Neural cell (in vitro differentiated cells): Measurements from ENCODE around the gene MICU1. TPM values are rescaled to one million over a fixed set of nuclear protein-coding genes. Genes with fewer than 3 reads are reported as not detected.

Source experiments
- H2AFZ ChIP-seq: fragments of 200-600, 300-800 bp; sonication (generic), shearing (Covaris generic); 2 replicates; pipeline ENCODE4 v1.6.0; 2014; ENCODE audit warnings: low read depth, mild to moderate bottlenecking, antibody characterized with exemption, low read length, moderate library complexity
- H3F3A ChIP-seq: fragments of 200-600 bp; shearing (Covaris generic); 2 replicates; pipeline ENCODE4 v1.6.1; 2016; ENCODE audit warnings: mild to moderate bottlenecking, moderate library complexity, mixed read lengths, antibody characterized with exemption, low read length; ENCODE audit not compliant: insufficient read depth, poor library complexity, severe bottlenecking
- H3K27ac ChIP-seq: fragments of 200-600, 300-800 bp; sonication (generic), shearing (Covaris generic); 2 replicates; pipeline ENCODE4 v1.5.1; 2014; ENCODE audit warnings: mild to moderate bottlenecking, low read length, moderate library complexity
- H3K27me3 ChIP-seq: fragments of 300-800, 200-600 bp; sonication (generic), shearing (Covaris generic); 2 replicates; pipeline ENCODE4 v1.6.0; 2014; ENCODE audit warnings: mild to moderate bottlenecking, low read depth, low read length, moderate library complexity; ENCODE audit not compliant: insufficient read depth
- H3K36me3 ChIP-seq: fragments of 300-800, 200-600 bp; sonication (generic), shearing (Covaris generic); 2 replicates; pipeline ENCODE4 v1.5.1; 2014; ENCODE audit warnings: mild to moderate bottlenecking, antibody characterized with exemption, low read length, moderate library complexity; ENCODE audit not compliant: insufficient read depth
- H3K4me2 ChIP-seq: fragments of 300-800, 200-600 bp; sonication (generic), shearing (Covaris generic); 2 replicates; pipeline ENCODE4 v1.6.0; 2014; ENCODE audit warnings: mild to moderate bottlenecking, low read length
- H3K4me3 ChIP-seq: fragments of 300-800, 200-600 bp; sonication (generic), shearing (Covaris generic); 2 replicates; pipeline ENCODE4 v1.5.1; 2014; ENCODE audit warnings: mild to moderate bottlenecking, low read length, moderate library complexity
- H3K79me2 ChIP-seq: fragments of 200-600 bp; shearing (Covaris generic); replicated peaks from 2 replicates; pipeline ENCODE4 v1.6.0; 2014; ENCODE audit warnings: mild to moderate bottlenecking, low read length, moderate library complexity; ENCODE audit not compliant: insufficient read depth
- H3K9ac ChIP-seq: fragments of 300-800, 200-600 bp; sonication (generic), shearing (Covaris generic); 2 replicates; pipeline ENCODE4 v1.6.1; 2016; ENCODE audit warnings: mild to moderate bottlenecking, low read length, mixed read lengths
- H3K9me2 ChIP-seq: fragments of 200-600 bp; shearing (Covaris generic); 2 replicates; pipeline ENCODE4 v1.6.1; 2016; ENCODE audit warnings: mild to moderate bottlenecking, low read length, mixed read lengths; ENCODE audit not compliant: insufficient read depth
- H3K9me3 ChIP-seq: fragments of 200-600, 300-800 bp; sonication (generic), shearing (Covaris generic); 2 replicates; pipeline ENCODE4 v1.6.1; 2016; ENCODE audit warnings: mild to moderate bottlenecking, mixed run types, low read length, moderate library complexity, mixed read lengths
- H4K20me1 ChIP-seq: fragments of 200-600 bp; shearing (Covaris generic); 2 replicates; pipeline ENCODE4 v1.6.1; 2016; ENCODE audit warnings: mild to moderate bottlenecking, mixed run types; ENCODE audit not compliant: insufficient read depth
- EP300 ChIP-seq: fragments of 450-650 bp; conservative IDR thresholded peaks from 2 replicates; pipeline ENCODE4 v1.6.1; 2014; ENCODE audit warnings: antibody characterized with exemption, mild to moderate bottlenecking, moderate library complexity; ENCODE audit not compliant: poor library complexity, severe bottlenecking
- EZH2 ChIP-seq: fragments of 200-600, 300-800 bp; shearing (Covaris generic), sonication (generic); IDR thresholded peaks from 2 replicates; pipeline ENCODE4 v1.6.1; 2014; ENCODE audit warnings: antibody characterized with exemption, low read length, borderline replicate concordance, mild to moderate bottlenecking; ENCODE audit not compliant: insufficient read depth, poor library complexity, severe bottlenecking
- MXI1 ChIP-seq: fragments of 450-650 bp; conservative IDR thresholded peaks from 2 replicates; pipeline ENCODE4 v1.6.1; 2014; ENCODE audit warnings: antibody characterized with exemption, mild to moderate bottlenecking; ENCODE audit not compliant: poor library complexity, severe bottlenecking
- POLR2AphosphoS5 ChIP-seq: IDR thresholded peaks from 2 replicates; pipeline ENCODE4 v1.6.1; 2012
- RAD21 ChIP-seq: fragments of 450-650 bp; conservative IDR thresholded peaks from 2 replicates; pipeline ENCODE4 v1.6.1; 2014; ENCODE audit warnings: antibody characterized with exemption, mild to moderate bottlenecking, moderate library complexity
- SMC3 ChIP-seq: fragments of 450-650 bp; conservative IDR thresholded peaks from 2 replicates; pipeline ENCODE4 v1.6.1; 2014; ENCODE audit warnings: antibody characterized with exemption, mild to moderate bottlenecking, moderate library complexity; ENCODE audit not compliant: poor library complexity
- TAF1 ChIP-seq: IDR thresholded peaks from 2 replicates; pipeline ENCODE4 v1.6.1; 2012; ENCODE audit warnings: low read depth
- polyA plus RNA-seq: library from polyadenylated mRNA; depleted of rRNA; stranded (reverse); fragments of >200 nt; gene quantifications from 2 replicates; pipeline ENCODE4 v1.2.3, GENCODE V29; 2014
- TF ChIP-seq, protein P1 (sequence below): fragments of 450-650 bp; IDR thresholded peaks from 2 replicates; pipeline ENCODE4 v1.5.1; 2014; ENCODE audit warnings: antibody characterized with exemption, mild to moderate bottlenecking, moderate library complexity; ENCODE audit not compliant: poor library complexity, severe bottlenecking
- TF ChIP-seq, protein P2 (sequence below): IDR thresholded peaks from 2 replicates; pipeline ENCODE4 v1.6.1; 2012; ENCODE audit warnings: borderline replicate concordance

The MICU1 gene
- polyA plus RNA-seq, 1 donor from 2014 or later = 86.0 TPM

DNA sequence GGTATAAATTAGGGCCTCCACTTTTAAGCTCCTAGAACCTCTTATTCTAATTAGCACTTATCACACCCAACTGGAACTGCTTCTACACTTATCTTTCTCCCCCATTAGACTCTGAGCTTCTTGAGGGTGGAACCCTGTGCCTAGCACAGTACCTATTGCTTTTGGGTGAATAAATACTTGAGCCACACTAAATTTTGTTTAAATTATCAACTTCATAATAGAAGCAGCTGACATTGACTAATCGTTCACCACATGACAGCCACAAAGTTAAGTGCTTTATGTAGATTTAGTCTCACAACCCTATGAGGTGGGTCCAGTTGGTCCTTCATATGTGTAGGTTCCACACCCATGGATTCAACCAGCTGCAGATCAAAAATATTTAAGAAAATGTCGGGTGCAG, 235.1 kb downstream of the MICU1 start:
- no peak overlapping the region for H3K4me2 ChIP-seq
- no peaks in the 10 kb centered on the region for H3F3A ChIP-seq
- no peak overlapping the region for H3K4me3 ChIP-seq
- no peaks in the 10 kb centered on the region for H3K9me3 ChIP-seq
- H3K27ac ChIP-seq = no peak overlapping the region
- H2AFZ ChIP-seq = no peak overlapping the region
- no peak overlapping the region for H3K9ac ChIP-seq
- H3K27me3 ChIP-seq = no peaks in the 10 kb centered on the region
- no peaks in the 10 kb centered on the region for H3K79me2 ChIP-seq
- H3K9me2 ChIP-seq = no peaks in the 10 kb centered on the region
- H3K36me3 ChIP-seq = no peaks in the 10 kb centered on the region
- no peak for TF ChIP-seq MXI1
- no peaks in the 10 kb centered on the region for H4K20me1 ChIP-seq

DNA sequence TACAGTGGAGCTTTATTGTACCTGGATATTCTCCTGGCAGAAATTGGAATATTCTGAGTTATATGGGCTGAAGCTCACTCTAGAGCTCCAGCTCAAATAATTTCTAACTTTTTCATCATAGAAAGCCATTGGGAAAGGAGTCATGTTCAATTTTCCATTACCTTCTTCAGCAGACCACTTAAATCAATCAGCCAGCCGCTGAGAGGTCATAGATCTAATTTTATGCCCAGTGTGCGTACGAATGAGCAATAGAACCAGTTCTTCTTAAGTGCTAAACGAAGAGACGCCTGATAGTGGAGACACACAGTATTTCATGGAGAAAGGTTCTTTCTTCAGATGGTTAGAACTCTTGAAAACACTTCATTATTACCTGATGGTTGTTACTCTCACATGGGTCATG, 236.2 kb downstream of the MICU1 start:
- Histone ChIP-seq H3K27ac (no peak overlapping the region), H3K9ac (no peak overlapping the region), H2AFZ (no peak overlapping the region), H3K27me3 (no peaks in the 10 kb centered on the region), H3F3A (no peaks in the 10 kb centered on the region), H3K4me3 (no peak overlapping the region), H3K9me3 (no peaks in the 10 kb centered on the region), H4K20me1 (no peaks in the 10 kb centered on the region), H3K4me2 (no peak overlapping the region), H3K36me3 (no peaks in the 10 kb centered on the region), H3K79me2 (no peaks in the 10 kb centered on the region), H3K9me2 (no peaks in the 10 kb centered on the region)
- TF ChIP-seq RAD21 (no peak), TAF1 (no peak), MXI1 (no peak)
- TF ChIP-seq, protein P1, sequence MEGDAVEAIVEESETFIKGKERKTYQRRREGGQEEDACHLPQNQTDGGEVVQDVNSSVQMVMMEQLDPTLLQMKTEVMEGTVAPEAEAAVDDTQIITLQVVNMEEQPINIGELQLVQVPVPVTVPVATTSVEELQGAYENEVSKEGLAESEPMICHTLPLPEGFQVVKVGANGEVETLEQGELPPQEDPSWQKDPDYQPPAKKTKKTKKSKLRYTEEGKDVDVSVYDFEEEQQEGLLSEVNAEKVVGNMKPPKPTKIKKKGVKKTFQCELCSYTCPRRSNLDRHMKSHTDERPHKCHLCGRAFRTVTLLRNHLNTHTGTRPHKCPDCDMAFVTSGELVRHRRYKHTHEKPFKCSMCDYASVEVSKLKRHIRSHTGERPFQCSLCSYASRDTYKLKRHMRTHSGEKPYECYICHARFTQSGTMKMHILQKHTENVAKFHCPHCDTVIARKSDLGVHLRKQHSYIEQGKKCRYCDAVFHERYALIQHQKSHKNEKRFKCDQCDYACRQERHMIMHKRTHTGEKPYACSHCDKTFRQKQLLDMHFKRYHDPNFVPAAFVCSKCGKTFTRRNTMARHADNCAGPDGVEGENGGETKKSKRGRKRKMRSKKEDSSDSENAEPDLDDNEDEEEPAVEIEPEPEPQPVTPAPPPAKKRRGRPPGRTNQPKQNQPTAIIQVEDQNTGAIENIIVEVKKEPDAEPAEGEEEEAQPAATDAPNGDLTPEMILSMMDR = no peak

DNA sequence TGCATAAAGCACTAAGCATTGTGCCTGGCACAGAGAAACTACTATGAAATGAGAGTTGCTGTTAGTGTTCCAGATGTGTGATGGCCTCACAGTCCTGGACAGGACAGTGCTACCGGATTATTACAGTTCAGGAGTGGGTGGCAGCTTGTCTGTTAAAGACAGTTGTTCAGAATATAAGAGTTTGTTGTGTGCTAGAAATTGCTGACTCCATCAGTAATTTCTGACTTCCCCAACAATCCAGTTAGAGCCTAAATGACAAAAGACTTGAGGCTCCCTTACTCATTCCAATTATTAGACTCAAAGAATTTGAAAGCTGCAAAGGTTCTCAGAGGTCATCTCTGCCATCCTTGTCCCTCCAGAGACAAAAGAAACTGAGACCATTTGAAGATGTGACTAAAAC, 236.9 kb downstream of the MICU1 start:
- H3K9me2 ChIP-seq = no peaks in the 10 kb centered on the region
- H3K27ac ChIP-seq = no peak overlapping the region
- no peaks in the 10 kb centered on the region for H3K9me3 ChIP-seq
- H3K36me3 ChIP-seq = no peaks in the 10 kb centered on the region
- no peaks in the 10 kb centered on the region for H3F3A ChIP-seq
- no peaks in the 10 kb centered on the region for H3K79me2 ChIP-seq
- H2AFZ ChIP-seq = no peak overlapping the region
- no peak overlapping the region for H3K4me3 ChIP-seq
- TF ChIP-seq, protein P1 = no peak
- TF ChIP-seq MXI1 (no peak), EZH2 (no peak), POLR2AphosphoS5 (no peak), RAD21 (no peak), TAF1 (no peak), EP300 (no peak), SMC3 (no peak)
- TF ChIP-seq, protein P2, sequence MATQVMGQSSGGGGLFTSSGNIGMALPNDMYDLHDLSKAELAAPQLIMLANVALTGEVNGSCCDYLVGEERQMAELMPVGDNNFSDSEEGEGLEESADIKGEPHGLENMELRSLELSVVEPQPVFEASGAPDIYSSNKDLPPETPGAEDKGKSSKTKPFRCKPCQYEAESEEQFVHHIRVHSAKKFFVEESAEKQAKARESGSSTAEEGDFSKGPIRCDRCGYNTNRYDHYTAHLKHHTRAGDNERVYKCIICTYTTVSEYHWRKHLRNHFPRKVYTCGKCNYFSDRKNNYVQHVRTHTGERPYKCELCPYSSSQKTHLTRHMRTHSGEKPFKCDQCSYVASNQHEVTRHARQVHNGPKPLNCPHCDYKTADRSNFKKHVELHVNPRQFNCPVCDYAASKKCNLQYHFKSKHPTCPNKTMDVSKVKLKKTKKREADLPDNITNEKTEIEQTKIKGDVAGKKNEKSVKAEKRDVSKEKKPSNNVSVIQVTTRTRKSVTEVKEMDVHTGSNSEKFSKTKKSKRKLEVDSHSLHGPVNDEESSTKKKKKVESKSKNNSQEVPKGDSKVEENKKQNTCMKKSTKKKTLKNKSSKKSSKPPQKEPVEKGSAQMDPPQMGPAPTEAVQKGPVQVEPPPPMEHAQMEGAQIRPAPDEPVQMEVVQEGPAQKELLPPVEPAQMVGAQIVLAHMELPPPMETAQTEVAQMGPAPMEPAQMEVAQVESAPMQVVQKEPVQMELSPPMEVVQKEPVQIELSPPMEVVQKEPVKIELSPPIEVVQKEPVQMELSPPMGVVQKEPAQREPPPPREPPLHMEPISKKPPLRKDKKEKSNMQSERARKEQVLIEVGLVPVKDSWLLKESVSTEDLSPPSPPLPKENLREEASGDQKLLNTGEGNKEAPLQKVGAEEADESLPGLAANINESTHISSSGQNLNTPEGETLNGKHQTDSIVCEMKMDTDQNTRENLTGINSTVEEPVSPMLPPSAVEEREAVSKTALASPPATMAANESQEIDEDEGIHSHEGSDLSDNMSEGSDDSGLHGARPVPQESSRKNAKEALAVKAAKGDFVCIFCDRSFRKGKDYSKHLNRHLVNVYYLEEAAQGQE = no peak
- H3K27me3 ChIP-seq = no peaks in the 10 kb centered on the region
- no peaks in the 10 kb centered on the region for H4K20me1 ChIP-seq
- H3K9ac ChIP-seq = no peak overlapping the region
- no peak overlapping the region for H3K4me2 ChIP-seq
